GM18873 (cell line): ENCODE results near the gene SPART.
A peak's percentile ranks its signal among the peaks of the same experiment; 100 is the strongest.

Experiments
- ATAC-seq: cut with Tn5 transposase; IDR thresholded peaks from one replicate; pipeline ENCODE4 v1.9.1; 2021; ENCODE audit warnings: mild to moderate bottlenecking, moderate library complexity, moderate number of reproducible peaks; ENCODE audit not compliant: unreplicated experiment, low FRiP score

Gene SPART

GRCh38 chr13:36346222-36347083, at the start of gene SPART:
Gene SPART (minus strand): TSS chr13:36346394. CDS start chr13:36335830, 10,564 bp downstream.
- ATAC-seq = peak; percentile 97

GRCh38 chr13:36395280-36395679, 49.1 kb upstream of the SPART start:
- no peak for ATAC-seq

GRCh38 chr13:36385489-36385888, 39.3 kb upstream of the SPART start:
- no peak for ATAC-seq

GRCh38 chr13:36382030-36382429, 35.8 kb upstream of the SPART start:
- ATAC-seq = no peak

GRCh38 chr13:36377826-36378468, 31.8 kb upstream of the SPART start:
- no peak for ATAC-seq

GRCh38 chr13:36374063-36374462, 27.9 kb upstream of the SPART start:
- ATAC-seq = no peak

- ATAC-seq = no peak
Observed at GRCh38 chr13:36371185-36371584, 25.0 kb upstream of the SPART start.

- ATAC-seq = no peak
Observed at GRCh38 chr13:36370108-36370429, 23.9 kb upstream of the SPART start.

- ATAC-seq = no peak
Observed at GRCh38 chr13:36369268-36370107, 23.3 kb upstream of the SPART start.

- no peak for ATAC-seq
Observed at GRCh38 chr13:36366031-36366430, 19.8 kb upstream of the SPART start.

- no peak for ATAC-seq
Observed at GRCh38 chr13:36363366-36363863, 17.2 kb upstream of the SPART start.

GRCh38 chr13:36362914-36363313, 16.7 kb upstream of the SPART start:
- no peak for ATAC-seq

- no peak for ATAC-seq
Observed at GRCh38 chr13:36362251-36362650, 16.1 kb upstream of the SPART start.

- ATAC-seq = no peak
Observed at GRCh38 chr13:36360903-36361302, 14.7 kb upstream of the SPART start.

GRCh38 chr13:36359301-36359950, 13.2 kb upstream of the SPART start:
- ATAC-seq = no peak

- ATAC-seq = no peak
Observed at GRCh38 chr13:36358175-36358718, 12.1 kb upstream of the SPART start.

GRCh38 chr13:36357692-36358091, 11.5 kb upstream of the SPART start:
- no peak for ATAC-seq

- no peak for ATAC-seq
Observed at GRCh38 chr13:36357231-36357630, 11.0 kb upstream of the SPART start.

- ATAC-seq = no peak
Observed at GRCh38 chr13:36356058-36356457, 9.9 kb upstream of the SPART start.

GRCh38 chr13:36355632-36356031, 9.4 kb upstream of the SPART start:
- ATAC-seq = no peak
